Lung (tissue), 12 donors: Measurements from ENCODE around the gene PNLIPRP3. TPM values are rescaled to one million over a fixed set of nuclear protein-coding genes. Genes with fewer than 3 reads are reported as not detected.
"Not testable (repeated sequence)": the region's sequence is repeated elsewhere in the genome, so short reads cannot be mapped to it uniquely, and the experiment has no call there.

Source experiments
- ATAC-seq: fragments of 200-7000 bp; cut with Tn5 transposase; one replicate; pipeline ENCODE4 v1.9.1; 2020; ENCODE audit warnings: moderate number of reproducible peaks; ENCODE audit not compliant: insufficient read depth, low FRiP score
- DNase-seq, 3 donors: peaks; one replicate each; pipeline ENCODE4 v3.0.0-alpha.2; 2013 to 2017
- H3K27ac ChIP-seq, 2 donors: one replicate each; pipeline ENCODE4 v1.5.1; 2013; ENCODE audit warnings: mild to moderate bottlenecking in 2 of 2, moderate library complexity in 2 of 2, control low read depth in 1 of 2, inconsistent platforms in 1 of 2, low read depth in 1 of 2, low read length in 1 of 2
- H3K27me3 ChIP-seq, 3 donors: one replicate each; pipeline ENCODE4 v1.5.1; 2013; ENCODE audit warnings: low read length in 2 of 3; ENCODE audit not compliant: control insufficient read depth in 3 of 3, insufficient read depth in 3 of 3
- H3K36me3 ChIP-seq, 4 donors: one replicate each; pipeline ENCODE4 v1.5.1; 2013; ENCODE audit warnings: low read length in 4 of 4, mild to moderate bottlenecking in 1 of 4, moderate library complexity in 1 of 4; ENCODE audit not compliant: control insufficient read depth in 4 of 4, insufficient read depth in 4 of 4
- H3K4me1 ChIP-seq, 5 donors: one replicate each; pipeline ENCODE4 v1.5.1; 2013; ENCODE audit warnings: low read length in 5 of 5, mild to moderate bottlenecking in 2 of 5, moderate library complexity in 1 of 5; ENCODE audit not compliant: control insufficient read depth in 5 of 5, insufficient read depth in 5 of 5
- H3K4me3 ChIP-seq: one replicate; pipeline ENCODE4 v1.5.1; 2013; ENCODE audit warnings: mild to moderate bottlenecking, control low read depth, moderate library complexity
- H3K9ac ChIP-seq, 2 donors: one replicate each; pipeline ENCODE4 v1.5.1; 2013; ENCODE audit warnings: low read length in 2 of 2, control low read depth in 1 of 2; ENCODE audit not compliant: insufficient read depth in 1 of 2
- H3K9me3 ChIP-seq, 4 donors: one replicate each; pipeline ENCODE4 v1.5.1; 2013; ENCODE audit warnings: low read length in 3 of 4, mild to moderate bottlenecking in 1 of 4, moderate library complexity in 1 of 4; ENCODE audit not compliant: control insufficient read depth in 4 of 4, insufficient read depth in 3 of 4
- CTCF ChIP-seq: IDR thresholded peaks from 2 replicates; pipeline ENCODE4 v1.5.1; 2012; ENCODE audit warnings: mild to moderate bottlenecking; ENCODE audit errors: control extremely low read depth, extremely low read depth
- WGBS, 2 donors: extraction: QIAGEN DNeasy Blood & Tissue Kit; methylation state at CpG; one replicate each; pipeline ENCODE4 v1.1.7; 2013; 5-methylcytosine and 5-hydroxymethylcytosine counted together
- polyA plus RNA-seq, 2 donors: library from polyadenylated mRNA; stranded (reverse); fragments of 200-250 nt; gene quantifications; one replicate each; pipeline ENCODE4 v1.2.1, GENCODE V29; 2013
- total RNA-seq, 2 donors: library from RNA; depleted of rRNA in 1 of 2; stranded (reverse); fragments of >200 nt in 1 of 2; gene quantifications; one replicate each; pipeline ENCODE4 v1.2.1, GENCODE V29; 2014 to 2021
- donor health status: control.
- donor health status: control.
- donor health status: Bipolar disorder and iron deficiency.
- donor health status: healthy.
- donor health status: DM: yes; HTN: yes; CAD: no.

The PNLIPRP3 gene
- total and polyA plus RNA-seq, 4 donors = not detected

GRCh38 chr10:116385994-116386809 lies 41.4 kb upstream of the PNLIPRP3 start:
- ATAC-seq (no peak), DNase-seq (peak in 2 of 3 donors; percentile 64 to 66)
- 0% methylated on average over 1 of the region's 1 CpG for WGBS, 2 donors
- H3K9ac ChIP-seq = no peak overlapping the region
- H3K27ac ChIP-seq = no peak overlapping the region
- peaks cover 0 to 2% (median 0%) of the 10 kb centered on the region in 3 donors for H3K27me3 ChIP-seq
- no peaks in the 10 kb centered on the region for H3K9me3 ChIP-seq
- no peaks in the 10 kb centered on the region for H3K36me3 ChIP-seq
- H3K4me3 ChIP-seq = no peak overlapping the region
- TF ChIP-seq CTCF = peak; percentile 15
- H3K4me1 ChIP-seq = no peaks in the 10 kb centered on the region

GRCh38 chr10:116393246-116393831 lies 34.3 kb upstream of the PNLIPRP3 start:
- not testable (repeated sequence) for DNase-seq, H3K9ac ChIP-seq, H3K4me1 ChIP-seq, H3K27me3 ChIP-seq, H3K36me3 ChIP-seq, ATAC-seq, H3K9me3 ChIP-seq, H3K4me3 ChIP-seq, H3K27ac ChIP-seq
- WGBS, 2 donors = 91 to 96% methylated on average over 40 to 43 of the region's 43 CpGs

DNA sequence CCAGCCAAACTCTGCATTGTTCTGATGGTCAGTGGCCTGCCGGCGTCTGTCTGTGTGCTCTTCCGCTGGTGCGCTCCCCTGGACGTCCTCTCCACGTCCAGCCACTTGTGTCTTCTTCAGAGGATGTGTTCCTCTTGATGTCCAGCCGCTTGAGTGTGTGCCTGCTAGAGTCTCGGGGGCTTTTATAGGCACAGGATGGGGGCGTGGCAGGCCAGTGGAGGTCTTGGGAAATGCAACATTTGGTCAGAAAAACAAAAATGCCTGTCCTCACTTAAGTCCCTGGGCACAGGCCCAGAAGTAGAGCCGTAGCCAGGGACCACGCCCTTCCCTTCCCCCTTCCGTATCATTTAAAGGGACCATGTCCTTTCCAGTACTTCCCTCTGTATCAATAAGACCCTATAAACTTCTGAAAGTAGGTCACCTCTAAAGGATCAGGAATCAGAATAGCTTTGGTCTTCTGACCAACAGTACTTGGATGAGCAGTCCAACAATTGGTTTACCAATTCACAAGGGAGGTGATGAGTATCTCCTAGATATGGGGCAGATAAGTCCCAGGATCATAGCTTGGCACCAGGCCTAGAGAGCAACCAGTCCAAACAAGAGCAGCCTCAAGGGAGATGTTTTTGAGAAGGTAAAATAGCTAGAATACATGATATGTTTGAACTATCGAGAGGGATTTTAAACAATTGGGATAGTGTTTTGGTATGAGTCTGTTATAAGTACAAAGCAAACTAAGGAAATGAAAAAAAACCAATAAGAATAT lies 32.2 kb upstream of the PNLIPRP3 start:
- Histone ChIP-seq H3K27me3 (no peaks in the 10 kb centered on the region), H3K9ac (no peak overlapping the region), H3K4me1 (no peaks in the 10 kb centered on the region), H3K4me3 (no peak overlapping the region), H3K36me3 (no peaks in the 10 kb centered on the region), H3K9me3 (no peaks in the 10 kb centered on the region), H3K27ac (no peak overlapping the region)
- ATAC-seq = no peak
- TF ChIP-seq CTCF = no peak
- 78 to 86% methylated on average over 13 of the region's 13 CpGs for WGBS, 2 donors
- DNase-seq = no peak

GRCh38 chr10:116398224-116398623 lies 29.4 kb upstream of the PNLIPRP3 start:
- no peaks in the 10 kb centered on the region for H3K36me3 ChIP-seq
- ATAC-seq (no peak), DNase-seq (no peak)
- H3K9ac ChIP-seq = no peak overlapping the region
- no peaks in the 10 kb centered on the region for H3K27me3 ChIP-seq
- H3K9me3 ChIP-seq = no peaks in the 10 kb centered on the region
- no peak overlapping the region for H3K4me3 ChIP-seq
- 37 to 47% methylated on average over 5 of the region's 5 CpGs for WGBS, 2 donors
- H3K27ac ChIP-seq = no peak overlapping the region
- no peak for TF ChIP-seq CTCF
- no peaks in the 10 kb centered on the region for H3K4me1 ChIP-seq
